GM19455 (cell line): ENCODE data around the gene XKR7.
"Not testable (repeated sequence)": the region's sequence is repeated elsewhere in the genome, so short reads cannot be mapped to it uniquely, and the experiment has no call there.

Experiments
- ATAC-seq: cut with Tn5 transposase; IDR thresholded peaks from one replicate; pipeline ENCODE4 v1.9.1; 2021; ENCODE audit not compliant: unreplicated experiment

XKR7 gene

GRCh38 chr20:32012159-32012688, 44.3 kb downstream of the XKR7 start:
- no peak for ATAC-seq

GRCh38 chr20:32013326-32013725, 45.4 kb downstream of the XKR7 start:
- no peak for ATAC-seq

- no peak for ATAC-seq
Measured at GRCh38 chr20:32017711-32018251, 49.8 kb downstream of the XKR7 start.

GRCh38 chr20:32018269-32019155, 50.6 kb downstream of the XKR7 start:
- ATAC-seq, result no peak

GRCh38 chr20:32019156-32019510, 51.2 kb downstream of the XKR7 start:
- no peak for ATAC-seq

GRCh38 chr20:32019563-32020463, 51.9 kb downstream of the XKR7 start:
- no peak for ATAC-seq

GRCh38 chr20:32021091-32021490, 53.1 kb downstream of the XKR7 start:
- ATAC-seq, result no peak

- no peak for ATAC-seq
Measured at GRCh38 chr20:32024683-32025295, 56.8 kb downstream of the XKR7 start.

- no peak for ATAC-seq
Measured at GRCh38 chr20:32027643-32028042, 59.7 kb downstream of the XKR7 start.

GRCh38 chr20:32028647-32029372, 60.9 kb downstream of the XKR7 start:
- ATAC-seq, result no peak

- no peak for ATAC-seq
Measured at GRCh38 chr20:32029561-32029960, 61.6 kb downstream of the XKR7 start.

- ATAC-seq, result no peak
Measured at GRCh38 chr20:32031007-32031958, 63.3 kb downstream of the XKR7 start.

- ATAC-seq, result no peak
Measured at GRCh38 chr20:32033316-32033715, 65.4 kb downstream of the XKR7 start.

GRCh38 chr20:32033721-32034120, 65.8 kb downstream of the XKR7 start:
- not testable (repeated sequence) for ATAC-seq

GRCh38 chr20:32034581-32035425, 66.9 kb downstream of the XKR7 start:
- ATAC-seq, result no peak

GRCh38 chr20:32035426-32035779, 67.5 kb downstream of the XKR7 start:
- ATAC-seq, result no peak

- ATAC-seq, result no peak
Measured at GRCh38 chr20:32036252-32036651, 68.3 kb downstream of the XKR7 start.

- ATAC-seq, result no peak
Measured at GRCh38 chr20:32036716-32037485, 69.0 kb downstream of the XKR7 start.
